Gastrocnemius medialis (tissue), 4 donors: ENCODE data around the gene VARS1. TPM values are rescaled to one million over a fixed set of nuclear protein-coding genes. Genes with fewer than 3 reads are reported as not detected.

Experiments used
- ATAC-seq, 2 donors: fragments of 150-250 bp; one replicate each; pipeline ENCODE4 v1.9.1; 2016
- DNase-seq, 2 donors: peaks; one replicate each; pipeline ENCODE4 v3.0.0-alpha.2; 2019
- H3K27ac ChIP-seq, 4 donors: fragments of 200-600 bp; sonication (generic); 1 replicate in 1 of 4; 2 replicates in 3 of 4; pipeline ENCODE4 v1.5.1; 2016 to 2018; ENCODE audit warnings: mild to moderate bottlenecking in 2 of 4, moderate library complexity in 1 of 4
- H3K27me3 ChIP-seq, 3 donors: fragments of 200-600 bp; sonication (generic) in 2 of 3; 1 replicate in 1 of 3; 2 replicates in 2 of 3; pipeline versions ENCODE4 v1.5.1 to v1.6.0; 2016 to 2019; ENCODE audit warnings: mild to moderate bottlenecking in 1 of 3, moderate library complexity in 1 of 3
- H3K36me3 ChIP-seq, 2 donors: fragments of 200-600 bp; sonication (generic) in 1 of 2; one replicate each; pipeline ENCODE4 v1.5.1; 2017 to 2018
- H3K4me1 ChIP-seq, 2 donors: fragments of 200-600 bp; sonication (generic) in 1 of 2; one replicate each; pipeline ENCODE4 v1.5.1; 2016 to 2017; ENCODE audit warnings: mild to moderate bottlenecking in 2 of 2
- H3K4me3 ChIP-seq, 4 donors: fragments of 200-600 bp; sonication (generic) in 3 of 4; 1 replicate in 1 of 4; 2 replicates in 3 of 4; pipeline ENCODE4 v1.5.1; 2016 to 2019; ENCODE audit warnings: mild to moderate bottlenecking in 2 of 4
- H3K9me3 ChIP-seq, 3 donors: fragments of 200-600 bp; sonication (generic) in 2 of 3; 1 replicate in 1 of 3; 2 replicates in 2 of 3; pipeline ENCODE4 v1.5.1; 2016 to 2019
- CTCF ChIP-seq, 5 experiments: fragments of 450-650 bp in 3 of 5; fragments of 200-600 bp in 2 of 5; sonication (generic) in 2 of 5; IDR thresholded peaks in 4 of 5; conservative IDR thresholded peaks in 1 of 5; 1 replicate in 4 of 5; 2 replicates in 1 of 5; pipeline ENCODE4 v1.5.1; 2016 to 2019; ENCODE audit warnings: antibody characterized with exemption in 5 of 5, mild to moderate bottlenecking in 3 of 5, moderate library complexity in 3 of 5
- POLR2A ChIP-seq, 2 donors: fragments of 450-650 bp; IDR thresholded peaks; one replicate each; pipeline ENCODE4 v1.6.1; 2017; ENCODE audit warnings: antibody characterized with exemption in 2 of 2, mild to moderate bottlenecking in 2 of 2, moderate library complexity in 2 of 2
- in situ Hi-C, 4 donors: fragments of 200-750 bp; cut with MboI; loops; one replicate each; pipeline versions ENCODE4 v1.15.0 to v1.8.0; 2017; ENCODE audit warnings: low sequenced_read_pairs in 4 of 4
- intact Hi-C: fragments of 100-400 bp; cut with DNase I; formaldehyde crosslinking; loops from one replicate; pipeline ENCODE4 v1.15.1; 2023; ENCODE audit warnings: low total_unique reads
- total RNA-seq, 4 donors: library from RNA; depleted of rRNA; stranded (reverse); fragments of >200 nt; gene quantifications; one replicate each; pipeline versions ENCODE4 v1.1.0 to v1.2.3, GENCODE V29; 2016

VARS1 gene
- total RNA-seq, 4 donors from 2014 or later: 39.2 to 102 (median 67.4) TPM

- H3K9me3 ChIP-seq: no peaks in the 10 kb centered on the region
- no peak overlapping the region for H3K27ac ChIP-seq
- in situ Hi-C loops: loop anchor here in 2 of 4 donors (10.0 kb wide), 1 partner anchor 55 kb away; no protein-coding TSS in a partner anchor
- H3K4me3 ChIP-seq: no peak overlapping the region
- intact Hi-C loops: loop anchor here (10.0 kb wide), 1 partner anchor 85 kb away; the partner anchor contains the start of gene NEU1
- H3K27me3 ChIP-seq: no peaks in the 10 kb centered on the region
- no peak for TF ChIP-seq CTCF (IDR thresholded peaks at IDR 0.05 in 4 of 5, conservative IDR thresholded peaks at IDR 0.05 in 1 of 5)
- no peak for TF ChIP-seq POLR2A (IDR thresholded peaks at IDR 0.05)
- no peak for DNase-seq
- peaks cover 0 to 64% of the 10 kb centered on the region in 2 donors for H3K36me3 ChIP-seq
- ATAC-seq: no peak
- H3K4me1 ChIP-seq: peaks cover 11 to 17% of the 10 kb centered on the region in 2 donors
Observed at GRCh38 chr6:31779908-31780307, 15.6 kb downstream of the VARS1 start.

DNA sequence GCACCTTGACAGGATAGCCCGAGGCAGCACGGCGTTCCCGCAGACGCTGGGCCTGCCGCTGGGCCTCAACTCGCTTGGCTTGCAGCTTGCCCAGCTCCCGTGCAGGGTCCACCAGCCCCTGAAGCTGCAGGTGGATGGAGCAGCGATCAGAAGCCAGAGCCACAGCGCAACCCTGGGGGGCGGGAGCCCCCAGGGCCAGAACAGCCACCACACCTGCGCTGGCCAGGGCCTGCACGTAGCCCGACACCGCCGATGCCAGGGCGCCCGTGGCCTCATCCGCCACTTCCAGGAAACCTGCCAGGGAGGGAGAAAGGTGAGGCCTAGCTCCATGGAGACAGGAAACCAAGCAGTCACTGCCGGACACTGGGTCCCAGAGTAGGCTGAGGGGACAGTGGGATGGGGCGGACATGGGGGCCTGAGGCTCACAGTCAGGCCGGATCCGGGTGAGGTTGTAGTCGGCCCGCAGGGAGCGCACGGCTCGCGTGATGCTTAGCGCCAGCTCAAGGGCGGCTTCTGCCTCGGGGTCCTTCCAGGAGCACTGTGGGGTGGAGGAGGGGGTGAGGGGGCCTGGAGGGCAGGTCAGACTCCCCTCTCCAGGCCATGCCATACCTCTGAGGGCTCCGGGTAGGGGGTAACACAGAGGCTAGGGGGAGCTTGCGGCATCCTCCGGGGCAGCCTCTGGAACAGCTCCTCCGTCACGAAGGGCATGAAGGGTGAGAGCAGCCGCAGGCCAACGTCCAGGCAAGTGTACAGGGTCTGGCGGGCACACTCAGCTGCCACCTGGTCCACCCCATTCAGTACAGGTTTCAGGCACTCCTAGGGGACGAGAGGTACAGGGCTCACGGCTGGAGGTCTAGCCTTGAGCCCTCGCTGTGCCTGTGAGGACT, 16.3 kb downstream of the VARS1 start:
- no peak for TF ChIP-seq POLR2A (IDR thresholded peaks at IDR 0.05)
- TF ChIP-seq CTCF (IDR thresholded peaks at IDR 0.05 in 4 of 5, conservative IDR thresholded peaks at IDR 0.05 in 1 of 5): no peak
- intact Hi-C loops (loop anchor here (10.0 kb wide), 1 partner anchor 86 kb away; the partner anchor contains the start of gene NEU1), in situ Hi-C loops (loop anchor here in 2 of 4 donors (10.0 kb wide), 1 partner anchor 56 kb away; no protein-coding TSS in a partner anchor)

DNA sequence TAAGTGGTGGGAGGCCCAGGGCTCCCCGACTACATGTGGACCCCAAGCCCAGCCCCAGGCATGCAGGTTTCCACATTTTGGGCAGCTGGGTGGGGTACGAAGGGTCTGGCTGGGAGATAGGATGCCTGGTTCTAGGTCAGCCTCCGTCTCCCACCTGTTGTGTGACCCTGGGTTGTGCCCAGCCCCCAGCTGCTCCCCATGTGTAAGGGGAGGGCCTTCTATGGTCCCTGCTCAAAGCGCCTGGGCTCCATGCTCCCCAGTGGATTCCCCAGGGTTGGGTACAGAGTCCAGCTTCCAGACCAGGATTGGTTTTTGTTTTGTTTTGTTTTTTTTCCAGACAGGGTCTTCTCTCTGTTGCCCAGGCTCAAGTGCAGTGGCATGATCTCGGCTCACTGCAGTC, 17.4 kb downstream of the VARS1 start:
- H3K27ac ChIP-seq: peak overlapping the region; percentile 83 to 88 (median 86)
- intact Hi-C loops: loop anchor here (10.0 kb wide), 1 partner anchor 87 kb away; the partner anchor contains the start of gene NEU1
- no peak overlapping the region for H3K4me3 ChIP-seq

More for the DNA sequence above, 16.3 kb downstream of the VARS1 start:
- peaks cover 11 to 17% of the 10 kb centered on the region in 2 donors for H3K4me1 ChIP-seq
- no peaks in the 10 kb centered on the region for H3K27me3 ChIP-seq
- H3K4me3 ChIP-seq: no peak overlapping the region
- H3K9me3 ChIP-seq: no peaks in the 10 kb centered on the region
- DNase-seq: no peak
- H3K36me3 ChIP-seq: peaks cover 0 to 57% of the 10 kb centered on the region in 2 donors
- peak overlapping the region in 1 of 4 donors; percentile 88 for H3K27ac ChIP-seq
- ATAC-seq: no peak

DNA sequence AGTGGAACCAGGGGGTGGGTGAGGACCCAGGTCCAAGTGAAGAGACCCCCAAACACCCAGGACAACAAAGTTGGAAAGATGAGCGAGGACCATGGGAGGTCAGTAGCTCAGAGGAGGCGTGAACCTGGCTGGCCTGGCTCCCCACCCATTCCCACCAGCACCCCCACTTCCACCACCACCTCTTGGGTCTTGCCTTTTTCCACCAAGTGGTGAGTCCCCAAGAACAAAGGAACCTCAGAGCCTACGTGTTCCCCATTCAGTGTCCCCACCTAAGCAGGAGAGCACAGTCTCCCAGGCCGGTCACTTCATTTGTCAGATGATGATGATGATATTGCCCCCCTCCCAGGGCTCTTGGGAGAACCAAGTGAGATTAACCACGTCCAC, 17.9 kb downstream of the VARS1 start:
- Histone ChIP-seq H3K36me3 (peaks cover 0 to 42% of the 10 kb centered on the region in 2 donors), H3K4me3 (no peak overlapping the region), H3K27me3 (no peaks in the 10 kb centered on the region), H3K4me1 (peaks cover 11 to 17% of the 10 kb centered on the region in 2 donors), H3K27ac (peak overlapping the region; percentile 83 to 88 (median 86)), H3K9me3 (no peaks in the 10 kb centered on the region)
- no peak for TF ChIP-seq CTCF (IDR thresholded peaks at IDR 0.05 in 4 of 5, conservative IDR thresholded peaks at IDR 0.05 in 1 of 5)
- no peak for TF ChIP-seq POLR2A (IDR thresholded peaks at IDR 0.05)
- ATAC-seq (no peak), DNase-seq (no peak)
- in situ Hi-C loops: loop anchor here in 2 of 4 donors (10.0 kb wide), 1 partner anchor 57 kb away; no protein-coding TSS in a partner anchor
- intact Hi-C loops: loop anchor here (10.0 kb wide), 1 partner anchor 87 kb away; the partner anchor contains the start of gene NEU1

More for the DNA sequence above, 17.4 kb downstream of the VARS1 start:
- in situ Hi-C loops: loop anchor here in 2 of 4 donors (10.0 kb wide), 1 partner anchor 57 kb away; no protein-coding TSS in a partner anchor
- DNase-seq: no peak
- Histone ChIP-seq H3K36me3 (peaks cover 0 to 47% of the 10 kb centered on the region in 2 donors), H3K4me1 (peaks cover 11 to 17% of the 10 kb centered on the region in 2 donors), H3K9me3 (no peaks in the 10 kb centered on the region), H3K27me3 (no peaks in the 10 kb centered on the region)
- no peak for ATAC-seq
- no peak for TF ChIP-seq POLR2A (IDR thresholded peaks at IDR 0.05)
- TF ChIP-seq CTCF (IDR thresholded peaks at IDR 0.05 in 4 of 5, conservative IDR thresholded peaks at IDR 0.05 in 1 of 5): no peak
